Epithelial cell of proximal tubule (primary cell): ENCODE measurements around the gene ZNF687. TPM values are rescaled to one million over a fixed set of nuclear protein-coding genes. Genes with fewer than 3 reads are reported as not detected.

Experiments used
- DNase-seq: peaks from one replicate; pipeline ENCODE4 v3.0.0-alpha.2; 2011; ENCODE audit warnings: low read depth
- H3K4me3 ChIP-seq: 2 replicates; pipeline ENCODE4 v1.5.1; 2011; ENCODE audit warnings: low read depth, mild to moderate bottlenecking, low read length
- CTCF ChIP-seq: conservative IDR thresholded peaks from 2 replicates; pipeline ENCODE4 v1.5.1; 2012; ENCODE audit warnings: low read depth, mild to moderate bottlenecking, low read length
- total RNA-seq: library from RNA; depleted of rRNA; stranded (reverse); fragments of >200 nt; gene quantifications from 2 replicates; pipeline ENCODE4 v1.2.3, GENCODE V29; 2015

The ZNF687 gene
- total RNA-seq, 1 donor from 2014 or later: 14.0 TPM

GRCh38 chr1:151326619-151327222 lies 44.6 kb downstream of the ZNF687 start:
- peak overlapping the region; percentile 65 for H3K4me3 ChIP-seq
- no peak for TF ChIP-seq CTCF
- DNase-seq: no peak

GRCh38 chr1:151327223-151327902 lies 45.3 kb downstream of the ZNF687 start, which contains the start of gene PI4KB:
TSS of gene PI4KB (minus strand) at chr1:151327416. CDS start at chr1:151316481, 10,935 bp downstream.
- DNase-seq: peak; percentile 89
- H3K4me3 ChIP-seq: peak within 1 kb of the TSS; percentile 65
- no peak for TF ChIP-seq CTCF

GRCh38 chr1:151327903-151328674 lies 46.0 kb downstream of the ZNF687 start:
- peak overlapping the region; percentile 65 for H3K4me3 ChIP-seq
- DNase-seq: no peak
- no peak for TF ChIP-seq CTCF

- TF ChIP-seq CTCF: no peak
- no peak overlapping the region for H3K4me3 ChIP-seq
- DNase-seq: no peak
These were observed 52.7 kb downstream of the ZNF687 start for GRCh38 chr1:151334822-151335221.

GRCh38 chr1:151336556-151336955 lies 54.5 kb downstream of the ZNF687 start:
- H3K4me3 ChIP-seq: no peak overlapping the region
- DNase-seq: no peak
- no peak for TF ChIP-seq CTCF

- TF ChIP-seq CTCF: peak; percentile 79
- no peak overlapping the region for H3K4me3 ChIP-seq
- DNase-seq: peak; percentile 39
These were observed 59.0 kb downstream of the ZNF687 start for GRCh38 chr1:151340870-151341754.
